ENCODE results near the gene DNAJA1.

The DNAJA1 gene

GRCh38 chr9:33014665-33015014 lies 10.4 kb upstream of the DNAJA1 start:
- no peak overlapping the region for H2AFZ ChIP-seq (ENCODE audit: low read depth, low read length)
- no peak overlapping the region for H3K14ac ChIP-seq (ENCODE audit: low read length in 2 of 2)
- no peak overlapping the region for H2BK5ac ChIP-seq (ENCODE audit: low read depth, low read length, poor library complexity, severe bottlenecking)
- H3K9me3 ChIP-seq (ENCODE audit: control insufficient read depth, low read length): no peaks in the 10 kb centered on the region
- DNase-seq: no peak
- H3K27me3 ChIP-seq (ENCODE audit: control insufficient read depth in 1 of 2, insufficient read depth in 1 of 2, low read length in 2 of 2): no peaks in the 10 kb centered on the region
- no peak overlapping the region for H2BK12ac ChIP-seq (ENCODE audit: low read length in 2 of 2)
- no peak overlapping the region for H3K9ac ChIP-seq (ENCODE audit: low read length)
- H4K91ac ChIP-seq (ENCODE audit: low read length): no peak overlapping the region
- no peak overlapping the region for H2AK5ac ChIP-seq (ENCODE audit: low read length, severe bottlenecking)
- 100% methylated on average over 1 of the region's 1 CpG for WGBS
- H3K36me3 ChIP-seq (ENCODE audit: control insufficient read depth in 1 of 2, insufficient read depth in 2 of 2, low read depth in 1 of 2, low read length in 2 of 2): peaks cover 3 to 11% of the 10 kb centered on the region in 2 experiments
- no peaks in the 10 kb centered on the region for H3K4me1 ChIP-seq (ENCODE audit: control insufficient read depth, insufficient read depth, low read depth, low read length)
- no peak overlapping the region for H4K8ac ChIP-seq (ENCODE audit: low read length)
- no peak overlapping the region for H3K4me3 ChIP-seq (ENCODE audit: insufficient read depth in 1 of 2, low read depth in 1 of 2, low read length in 2 of 2)
- H3K27ac ChIP-seq (ENCODE audit: low read length, poor library complexity, severe bottlenecking): no peak overlapping the region
- H2BK15ac ChIP-seq (ENCODE audit: low read depth, poor library complexity, severe bottlenecking): no peak overlapping the region
- H3K4me2 ChIP-seq (ENCODE audit: low read length, poor library complexity, severe bottlenecking): no peak overlapping the region
- no peak overlapping the region for H3K23ac ChIP-seq (ENCODE audit: low read length in 2 of 2)
- H3K79me1 ChIP-seq (replicated peaks; ENCODE audit: low read length, poor library complexity, severe bottlenecking): peaks cover 16% of the 10 kb centered on the region
- H3K18ac ChIP-seq (ENCODE audit: low read depth in 1 of 2, low read length in 2 of 2): no peak overlapping the region
- no peak overlapping the region for H2BK120ac ChIP-seq (ENCODE audit: low read depth, low read length)
- no peak overlapping the region for H3K4ac ChIP-seq (ENCODE audit: low read depth in 1 of 2, low read length in 2 of 2)

GRCh38 chr9:33017283-33018041 lies 7.6 kb upstream of the DNAJA1 start:
- Histone ChIP-seq H3K4me2 (ENCODE audit: low read length, poor library complexity, severe bottlenecking) (no peak overlapping the region), H2BK15ac (ENCODE audit: low read depth, poor library complexity, severe bottlenecking) (no peak overlapping the region), H3K4me1 (ENCODE audit: control insufficient read depth, insufficient read depth, low read depth, low read length) (peaks cover 1% of the 10 kb centered on the region), H3K23ac (ENCODE audit: low read length in 2 of 2) (no peak overlapping the region), H2AFZ (ENCODE audit: low read depth, low read length) (no peak overlapping the region), H4K91ac (ENCODE audit: low read length) (no peak overlapping the region), H3K14ac (ENCODE audit: low read length in 2 of 2) (no peak overlapping the region), H3K9me3 (ENCODE audit: control insufficient read depth, low read length) (no peaks in the 10 kb centered on the region), H3K79me1 (replicated peaks; ENCODE audit: low read length, poor library complexity, severe bottlenecking) (peaks cover 19% of the 10 kb centered on the region), H2BK5ac (ENCODE audit: low read depth, low read length, poor library complexity, severe bottlenecking) (no peak overlapping the region), H3K9ac (ENCODE audit: low read length) (no peak overlapping the region), H2BK120ac (ENCODE audit: low read depth, low read length) (no peak overlapping the region), H4K8ac (ENCODE audit: low read length) (no peak overlapping the region), H3K18ac (ENCODE audit: low read depth in 1 of 2, low read length in 2 of 2) (no peak overlapping the region), H2AK5ac (ENCODE audit: low read length, severe bottlenecking) (no peak overlapping the region), H3K36me3 (ENCODE audit: control insufficient read depth in 1 of 2, insufficient read depth in 2 of 2, low read depth in 1 of 2, low read length in 2 of 2) (peaks cover 7 to 26% of the 10 kb centered on the region in 2 experiments), H3K4me3 (ENCODE audit: insufficient read depth in 1 of 2, low read depth in 1 of 2, low read length in 2 of 2) (no peak overlapping the region), H3K27me3 (ENCODE audit: control insufficient read depth in 1 of 2, insufficient read depth in 1 of 2, low read length in 2 of 2) (no peaks in the 10 kb centered on the region), H3K27ac (ENCODE audit: low read length, poor library complexity, severe bottlenecking) (no peak overlapping the region), H2BK12ac (ENCODE audit: low read length in 2 of 2) (no peak overlapping the region), H3K4ac (ENCODE audit: low read depth in 1 of 2, low read length in 2 of 2) (no peak overlapping the region)
- DNase-seq: no peak
- WGBS: 96% methylated on average over 1 of the region's 6 CpGs

GRCh38 chr9:33019797-33020196 lies 5.3 kb upstream of the DNAJA1 start:
- Histone ChIP-seq H3K18ac (ENCODE audit: low read depth in 1 of 2, low read length in 2 of 2) (no peak overlapping the region), H3K27me3 (ENCODE audit: control insufficient read depth in 1 of 2, insufficient read depth in 1 of 2, low read length in 2 of 2) (no peaks in the 10 kb centered on the region), H2AK5ac (ENCODE audit: low read length, severe bottlenecking) (no peak overlapping the region), H2BK5ac (ENCODE audit: low read depth, low read length, poor library complexity, severe bottlenecking) (no peak overlapping the region), H4K8ac (ENCODE audit: low read length) (no peak overlapping the region), H4K91ac (ENCODE audit: low read length) (no peak overlapping the region), H3K23ac (ENCODE audit: low read length in 2 of 2) (no peak overlapping the region), H3K27ac (ENCODE audit: low read length, poor library complexity, severe bottlenecking) (no peak overlapping the region), H3K4me3 (ENCODE audit: insufficient read depth in 1 of 2, low read depth in 1 of 2, low read length in 2 of 2) (no peak overlapping the region), H3K14ac (ENCODE audit: low read length in 2 of 2) (no peak overlapping the region), H3K4ac (ENCODE audit: low read depth in 1 of 2, low read length in 2 of 2) (no peak overlapping the region), H2AFZ (ENCODE audit: low read depth, low read length) (no peak overlapping the region), H3K4me2 (ENCODE audit: low read length, poor library complexity, severe bottlenecking) (no peak overlapping the region), H3K4me1 (ENCODE audit: control insufficient read depth, insufficient read depth, low read depth, low read length) (peaks cover 9% of the 10 kb centered on the region), H3K79me1 (replicated peaks; ENCODE audit: low read length, poor library complexity, severe bottlenecking) (peaks cover 20% of the 10 kb centered on the region), H2BK12ac (ENCODE audit: low read length in 2 of 2) (no peak overlapping the region), H2BK120ac (ENCODE audit: low read depth, low read length) (no peak overlapping the region), H3K9ac (ENCODE audit: low read length) (no peak overlapping the region), H2BK15ac (ENCODE audit: low read depth, poor library complexity, severe bottlenecking) (no peak overlapping the region), H3K36me3 (ENCODE audit: control insufficient read depth in 1 of 2, insufficient read depth in 2 of 2, low read depth in 1 of 2, low read length in 2 of 2) (peaks cover 7 to 26% of the 10 kb centered on the region in 2 experiments), H3K9me3 (ENCODE audit: control insufficient read depth, low read length) (no peaks in the 10 kb centered on the region)
- no peak for DNase-seq
- WGBS: 98% methylated on average over 22 of the region's 25 CpGs

GRCh38 chr9:33022303-33022702 lies 2.8 kb upstream of the DNAJA1 start:
- H2AK5ac ChIP-seq (ENCODE audit: low read length, severe bottlenecking): no peak overlapping the region
- H3K23ac ChIP-seq (ENCODE audit: low read length in 2 of 2): no peak overlapping the region
- no peak overlapping the region for H3K18ac ChIP-seq (ENCODE audit: low read depth in 1 of 2, low read length in 2 of 2)
- H3K4ac ChIP-seq (ENCODE audit: low read depth in 1 of 2, low read length in 2 of 2): no peak overlapping the region
- H4K8ac ChIP-seq (ENCODE audit: low read length): no peak overlapping the region
- H3K9me3 ChIP-seq (ENCODE audit: control insufficient read depth, low read length): no peaks in the 10 kb centered on the region
- DNase-seq: no peak
- H2AFZ ChIP-seq (ENCODE audit: low read depth, low read length): no peak overlapping the region
- H2BK120ac ChIP-seq (ENCODE audit: low read depth, low read length): no peak overlapping the region
- WGBS: 94% methylated on average over 3 of the region's 3 CpGs
- H2BK15ac ChIP-seq (ENCODE audit: low read depth, poor library complexity, severe bottlenecking): no peak overlapping the region
- no peak overlapping the region for H2BK5ac ChIP-seq (ENCODE audit: low read depth, low read length, poor library complexity, severe bottlenecking)
- no peak overlapping the region for H4K91ac ChIP-seq (ENCODE audit: low read length)
- no peaks in the 10 kb centered on the region for H3K27me3 ChIP-seq (ENCODE audit: control insufficient read depth in 1 of 2, insufficient read depth in 1 of 2, low read length in 2 of 2)
- peak overlapping the region in 1 of 2 experiments; percentile 27 for H3K4me3 ChIP-seq (ENCODE audit: insufficient read depth in 1 of 2, low read depth in 1 of 2, low read length in 2 of 2)
- H2BK12ac ChIP-seq (ENCODE audit: low read length in 2 of 2): no peak overlapping the region
- peaks cover 10 to 29% of the 10 kb centered on the region in 2 experiments for H3K36me3 ChIP-seq (ENCODE audit: control insufficient read depth in 1 of 2, insufficient read depth in 2 of 2, low read depth in 1 of 2, low read length in 2 of 2)
- H3K9ac ChIP-seq (ENCODE audit: low read length): peak overlapping the region; percentile 42
- H3K4me2 ChIP-seq (ENCODE audit: low read length, poor library complexity, severe bottlenecking): no peak overlapping the region
- H3K27ac ChIP-seq (ENCODE audit: low read length, poor library complexity, severe bottlenecking): no peak overlapping the region
- H3K14ac ChIP-seq (ENCODE audit: low read length in 2 of 2): no peak overlapping the region
- H3K4me1 ChIP-seq (ENCODE audit: control insufficient read depth, insufficient read depth, low read depth, low read length): peaks cover 10% of the 10 kb centered on the region
- H3K79me1 ChIP-seq (replicated peaks; ENCODE audit: low read length, poor library complexity, severe bottlenecking): peaks cover 19% of the 10 kb centered on the region
